ENCODE measurements around the gene CBLB.

The CBLB gene

DNA sequence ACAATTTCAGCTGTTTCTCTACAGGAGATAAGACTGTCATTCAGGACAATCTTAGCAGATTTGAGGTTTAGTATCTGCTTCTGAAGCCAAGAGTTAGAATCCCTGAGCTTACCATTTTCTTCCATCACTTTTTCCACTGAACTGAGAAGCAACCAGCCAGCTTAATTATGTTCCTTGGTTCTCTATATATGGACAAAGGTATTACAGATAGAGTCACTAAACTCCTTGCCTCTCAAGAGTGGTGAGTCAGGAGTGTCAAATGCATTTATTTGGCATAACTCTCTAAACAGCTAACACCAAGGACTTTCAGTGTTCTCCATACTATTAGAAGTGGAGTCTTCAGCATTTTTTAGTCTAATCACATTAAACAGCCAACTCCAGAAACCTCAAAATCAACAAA is 262.8 kb downstream of the CBLB start:
- DNase-seq (ENCODE audit: extremely low read depth, insufficient read length): no peak
- TF ChIP-seq, protein P1, sequence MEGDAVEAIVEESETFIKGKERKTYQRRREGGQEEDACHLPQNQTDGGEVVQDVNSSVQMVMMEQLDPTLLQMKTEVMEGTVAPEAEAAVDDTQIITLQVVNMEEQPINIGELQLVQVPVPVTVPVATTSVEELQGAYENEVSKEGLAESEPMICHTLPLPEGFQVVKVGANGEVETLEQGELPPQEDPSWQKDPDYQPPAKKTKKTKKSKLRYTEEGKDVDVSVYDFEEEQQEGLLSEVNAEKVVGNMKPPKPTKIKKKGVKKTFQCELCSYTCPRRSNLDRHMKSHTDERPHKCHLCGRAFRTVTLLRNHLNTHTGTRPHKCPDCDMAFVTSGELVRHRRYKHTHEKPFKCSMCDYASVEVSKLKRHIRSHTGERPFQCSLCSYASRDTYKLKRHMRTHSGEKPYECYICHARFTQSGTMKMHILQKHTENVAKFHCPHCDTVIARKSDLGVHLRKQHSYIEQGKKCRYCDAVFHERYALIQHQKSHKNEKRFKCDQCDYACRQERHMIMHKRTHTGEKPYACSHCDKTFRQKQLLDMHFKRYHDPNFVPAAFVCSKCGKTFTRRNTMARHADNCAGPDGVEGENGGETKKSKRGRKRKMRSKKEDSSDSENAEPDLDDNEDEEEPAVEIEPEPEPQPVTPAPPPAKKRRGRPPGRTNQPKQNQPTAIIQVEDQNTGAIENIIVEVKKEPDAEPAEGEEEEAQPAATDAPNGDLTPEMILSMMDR (IDR thresholded peaks at IDR 0.05; ENCODE audit: insufficient read depth, low read length, poor library complexity, severe bottlenecking): no peak
- no peaks in the 10 kb centered on the region for H3K27me3 ChIP-seq (replicated peaks; ENCODE audit: control insufficient read depth, insufficient read depth, low read length)
- no peaks in the 10 kb centered on the region for H3K36me3 ChIP-seq (ENCODE audit: control insufficient read depth, insufficient read depth, low read length)
- no peak overlapping the region for H3K4me3 ChIP-seq (replicated peaks; ENCODE audit: low read depth, low read length)

Data from GM06990 (cell line).